CD4-positive, alpha-beta memory T cell (primary cell): ENCODE data around the gene ITPR2. TPM values are rescaled to one million over a fixed set of nuclear protein-coding genes. Genes with fewer than 3 reads are reported as not detected.

Source experiments
- CTCF ChIA-PET: fragments of 350-600 bp; sonication (Branson Sonifier 250); formaldehyde crosslinking; loops from one replicate; lab custom pipeline; 2021; ENCODE audit warnings: inconsistent platforms; ENCODE audit not compliant: partially characterized antibody; lab: Charles Lee
- POLR2A ChIA-PET: fragments of 350-600 bp; sonication (Branson Sonifier 250); formaldehyde crosslinking; loops from one replicate; lab custom pipeline; 2021; ENCODE audit not compliant: partially characterized antibody; lab: Charles Lee
- DNase-seq, 5 donors: peaks; one replicate each; pipeline versions ENCODE4 v3.0.0 to v3.0.0-alpha.2; 2020 to 2022; ENCODE audit warnings: mixed read lengths in 1 of 5
- H3K27ac ChIP-seq: one replicate; pipeline ENCODE4 v1.7.0; 2013; ENCODE audit warnings: low read depth, low read length
- H3K27me3 ChIP-seq: 2 replicates; pipeline ENCODE4 v1.7.0; 2013; ENCODE audit warnings: mild to moderate bottlenecking, low read length, moderate library complexity; ENCODE audit not compliant: insufficient read depth
- H3K36me3 ChIP-seq: 2 replicates; pipeline ENCODE4 v1.7.0; 2013; ENCODE audit warnings: mild to moderate bottlenecking, low read length, moderate library complexity; ENCODE audit not compliant: insufficient read depth
- H3K4me1 ChIP-seq: 2 replicates; pipeline ENCODE4 v1.7.0; 2013; ENCODE audit warnings: mild to moderate bottlenecking, low read length, moderate library complexity; ENCODE audit not compliant: insufficient read depth
- H3K4me3 ChIP-seq, 2 donors: one replicate each; pipeline ENCODE4 v1.7.0; 2013; ENCODE audit warnings: low read length in 2 of 2, mild to moderate bottlenecking in 1 of 2
- H3K9me3 ChIP-seq, 2 donors: one replicate each; pipeline ENCODE4 v1.7.0; 2013; ENCODE audit warnings: low read length in 2 of 2, control low read depth in 1 of 2; ENCODE audit not compliant: control insufficient read depth in 1 of 2
- H3K27ac Mint-ChIP-seq, 7 donors: one replicate each; pipeline ENCODE4 v1.8.0; 2020 to 2021; ENCODE audit warnings: mixed read lengths in 7 of 7, mild to moderate bottlenecking in 6 of 7, inconsistent platforms in 3 of 7, moderate library complexity in 3 of 7
- H3K27me3 Mint-ChIP-seq, 2 donors: one replicate each; pipeline ENCODE4 v1.8.0; 2020 to 2021; ENCODE audit warnings: mixed read lengths in 2 of 2
- H3K36me3 Mint-ChIP-seq, 2 donors: one replicate each; pipeline ENCODE4 v1.8.0; 2020 to 2021; ENCODE audit warnings: mixed read lengths in 2 of 2, inconsistent platforms in 1 of 2, mild to moderate bottlenecking in 1 of 2
- H3K4me1 Mint-ChIP-seq, 4 donors: one replicate each; pipeline ENCODE4 v1.8.0; 2020 to 2021; ENCODE audit warnings: mixed read lengths in 4 of 4, mild to moderate bottlenecking in 1 of 4
- H3K4me3 Mint-ChIP-seq, 8 donors: one replicate each; pipeline ENCODE4 v1.8.0; 2020 to 2021; ENCODE audit warnings: mixed read lengths in 8 of 8, mild to moderate bottlenecking in 7 of 8, moderate library complexity in 6 of 8, inconsistent platforms in 3 of 8
- H3K9me3 Mint-ChIP-seq, 8 donors: one replicate each; pipeline ENCODE4 v1.8.0; 2020 to 2021; ENCODE audit warnings: mixed read lengths in 8 of 8, mild to moderate bottlenecking in 5 of 8, inconsistent platforms in 3 of 8, moderate library complexity in 1 of 8
- intact Hi-C: fragments of 100-400 bp; cut with micrococcal nuclease; formaldehyde crosslinking; loops from one replicate; pipeline ENCODE4 v1.15.1; 2023
- polyA plus RNA-seq, 2 donors: library from polyadenylated mRNA; unstranded; fragments of 300-500 nt; fragmentation: Illumina TruSeq; gene quantifications; one replicate each; pipeline ENCODE4 v1.2.3, GENCODE V29; 2021
- total RNA-seq, 2 experiments: library from RNA; stranded (reverse); gene quantifications; one replicate each; pipeline ENCODE4 v1.2.3, GENCODE V29; 2021

Gene ITPR2
- total and polyA plus RNA-seq, 4 experiments from 2014 or later: 4.7 to 55.6 (median 34.1) TPM

GRCh38 chr12:26406391-26406790 is 426.6 kb downstream of the ITPR2 start:
- Histone ChIP-seq H3K36me3 (no peaks in the 10 kb centered on the region), H3K27me3 (no peaks in the 10 kb centered on the region), H3K9me3 (no peaks in the 10 kb centered on the region), H3K27ac (no peak overlapping the region), H3K4me1 (no peaks in the 10 kb centered on the region), H3K4me3 (no peak overlapping the region)
- POLR2A ChIA-PET: no interaction called here
- Mint-ChIP-seq H3K9me3 (no peaks in the 10 kb centered on the region), H3K27me3 (no peaks in the 10 kb centered on the region), H3K36me3 (peaks cover 22% of the 10 kb centered on the region in 2 donors), H3K4me1 (no peaks in the 10 kb centered on the region), H3K4me3 (no peak overlapping the region), H3K27ac (no peak overlapping the region)
- DNase-seq: no peak
- intact Hi-C loops: no loop called here
- CTCF ChIA-PET: interaction anchor here (1.2 kb wide), 1 partner anchor 9 kb away, joined by 3 read pairs; no protein-coding TSS in a partner anchor

- Mint-ChIP-seq H3K4me1 (no peaks in the 10 kb centered on the region), H3K4me3 (no peak overlapping the region), H3K27me3 (no peaks in the 10 kb centered on the region), H3K9me3 (no peaks in the 10 kb centered on the region), H3K36me3 (peaks cover 17 to 19% of the 10 kb centered on the region in 2 donors), H3K27ac (no peak overlapping the region)
- DNase-seq: no peak
- Histone ChIP-seq H3K4me1 (no peaks in the 10 kb centered on the region), H3K9me3 (no peaks in the 10 kb centered on the region), H3K36me3 (peaks cover 4% of the 10 kb centered on the region), H3K4me3 (no peak overlapping the region), H3K27ac (no peak overlapping the region), H3K27me3 (no peaks in the 10 kb centered on the region)
- ChIA-PET POLR2A (no interaction called here), CTCF (no interaction called here)
- intact Hi-C loops: no loop called here
Measured at GRCh38 chr12:26403601-26404000, 429.4 kb downstream of the ITPR2 start.

DNA sequence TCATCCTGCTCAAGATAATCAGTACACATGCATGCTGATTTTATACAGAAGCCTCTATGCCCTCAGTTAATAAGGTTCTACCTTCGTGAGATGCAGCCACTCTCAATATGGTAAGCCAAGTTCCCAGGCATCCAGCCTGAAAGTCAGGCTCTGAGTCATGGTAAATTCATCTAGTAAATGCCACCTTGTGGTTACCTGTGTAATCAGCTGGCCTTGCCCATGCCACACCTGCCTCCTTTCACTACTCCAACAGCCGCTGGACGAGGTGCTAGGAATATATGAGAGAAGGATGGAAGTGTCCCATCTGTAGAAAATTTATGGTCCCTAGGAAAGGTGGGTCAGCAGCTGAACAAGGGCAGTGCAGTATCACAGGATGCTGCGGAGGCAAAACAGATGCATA is 430.3 kb downstream of the ITPR2 start:
- CTCF ChIA-PET: no interaction called here
- Histone ChIP-seq H3K36me3 (peaks cover 5% of the 10 kb centered on the region), H3K27me3 (no peaks in the 10 kb centered on the region), H3K27ac (no peak overlapping the region), H3K4me3 (no peak overlapping the region), H3K4me1 (no peaks in the 10 kb centered on the region), H3K9me3 (no peaks in the 10 kb centered on the region)
- POLR2A ChIA-PET: no interaction called here
- H3K9me3 Mint-ChIP-seq: no peaks in the 10 kb centered on the region
- H3K4me1 Mint-ChIP-seq: no peaks in the 10 kb centered on the region
- no peak for DNase-seq
- H3K27ac Mint-ChIP-seq: no peak overlapping the region
- H3K27me3 Mint-ChIP-seq: no peaks in the 10 kb centered on the region
- peaks cover 15 to 16% of the 10 kb centered on the region in 2 donors for H3K36me3 Mint-ChIP-seq
- intact Hi-C loops: no loop called here
- H3K4me3 Mint-ChIP-seq: no peak overlapping the region

DNA sequence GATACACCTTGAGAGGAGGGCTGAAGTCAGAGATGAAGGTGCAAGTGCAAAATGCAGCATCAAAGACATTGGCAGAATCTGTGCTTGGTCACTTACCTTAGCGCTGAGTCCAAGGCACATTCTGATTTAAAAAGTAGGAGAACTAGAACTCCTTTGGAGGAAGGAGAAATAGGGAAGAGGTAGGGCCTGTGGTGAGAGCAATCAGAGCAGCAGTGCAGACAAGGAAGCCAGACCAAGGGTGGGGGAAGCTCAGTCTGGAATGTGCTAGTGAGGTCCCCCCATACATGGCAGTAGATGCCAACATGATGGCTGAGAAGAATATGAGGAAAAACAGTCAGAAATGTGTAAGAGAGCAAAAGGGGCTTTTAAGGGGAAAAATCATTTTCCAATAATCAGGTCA is 431.1 kb downstream of the ITPR2 start:
- Histone ChIP-seq H3K36me3 (peaks cover 9% of the 10 kb centered on the region), H3K4me1 (no peaks in the 10 kb centered on the region), H3K9me3 (no peaks in the 10 kb centered on the region), H3K4me3 (no peak overlapping the region), H3K27ac (no peak overlapping the region), H3K27me3 (no peaks in the 10 kb centered on the region)
- POLR2A ChIA-PET: no interaction called here
- Mint-ChIP-seq H3K27ac (no peak overlapping the region), H3K36me3 (peaks cover 11 to 13% of the 10 kb centered on the region in 2 donors), H3K4me1 (no peaks in the 10 kb centered on the region), H3K4me3 (no peak overlapping the region), H3K9me3 (no peaks in the 10 kb centered on the region), H3K27me3 (no peaks in the 10 kb centered on the region)
- no peak for DNase-seq
- intact Hi-C loops: no loop called here
- CTCF ChIA-PET: no interaction called here

DNA sequence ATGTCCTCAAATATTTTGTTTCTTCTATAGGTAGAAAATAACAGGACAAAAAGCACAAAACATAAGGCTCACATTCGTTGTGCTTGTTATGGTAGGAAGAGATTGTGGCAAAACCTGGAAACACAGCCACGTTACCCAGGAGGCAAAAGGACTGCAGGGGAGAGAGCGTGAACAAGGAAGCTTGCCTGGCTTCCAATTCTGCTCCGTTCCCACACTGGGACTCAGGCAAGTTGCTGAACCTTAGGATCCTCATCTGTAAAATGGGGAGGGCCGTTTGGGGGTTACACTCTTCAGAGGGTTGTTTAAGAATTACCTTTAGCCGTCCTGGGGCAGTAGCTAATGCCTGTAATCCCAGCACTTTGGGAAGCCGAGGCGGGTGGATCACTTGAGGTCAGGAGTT is 432.4 kb downstream of the ITPR2 start:
- no peaks in the 10 kb centered on the region for H3K27me3 Mint-ChIP-seq
- no peaks in the 10 kb centered on the region for H3K9me3 Mint-ChIP-seq
- H3K4me1 Mint-ChIP-seq: no peaks in the 10 kb centered on the region
- intact Hi-C loops: no loop called here
- no peaks in the 10 kb centered on the region for H3K27me3 ChIP-seq
- peaks cover 9% of the 10 kb centered on the region for H3K36me3 ChIP-seq
- no peak overlapping the region for H3K27ac Mint-ChIP-seq
- H3K4me3 Mint-ChIP-seq: no peak overlapping the region
- H3K27ac ChIP-seq: no peak overlapping the region
- no peak overlapping the region for H3K4me3 ChIP-seq
- ChIA-PET CTCF (no interaction called here), POLR2A (no interaction called here)
- no peaks in the 10 kb centered on the region for H3K9me3 ChIP-seq
- H3K36me3 Mint-ChIP-seq: peaks cover 10 to 12% of the 10 kb centered on the region in 2 donors
- no peaks in the 10 kb centered on the region for H3K4me1 ChIP-seq
- DNase-seq: no peak

GRCh38 chr12:26399381-26399780 is 433.6 kb downstream of the ITPR2 start:
- no peaks in the 10 kb centered on the region for H3K4me1 ChIP-seq
- no peak overlapping the region for H3K27ac ChIP-seq
- no peak overlapping the region for H3K4me3 Mint-ChIP-seq
- no peaks in the 10 kb centered on the region for H3K4me1 Mint-ChIP-seq
- POLR2A ChIA-PET: no interaction called here
- H3K27me3 ChIP-seq: no peaks in the 10 kb centered on the region
- no peak overlapping the region for H3K4me3 ChIP-seq
- peaks cover 10 to 12% of the 10 kb centered on the region in 2 donors for H3K36me3 Mint-ChIP-seq
- no peak overlapping the region for H3K27ac Mint-ChIP-seq
- no peak for DNase-seq
- H3K27me3 Mint-ChIP-seq: no peaks in the 10 kb centered on the region
- intact Hi-C loops: no loop called here
- CTCF ChIA-PET: no interaction called here
- peaks cover 15% of the 10 kb centered on the region for H3K36me3 ChIP-seq
- H3K9me3 Mint-ChIP-seq: no peaks in the 10 kb centered on the region
- H3K9me3 ChIP-seq: no peaks in the 10 kb centered on the region

- no peaks in the 10 kb centered on the region for H3K4me1 ChIP-seq
- H3K4me3 ChIP-seq: no peak overlapping the region
- intact Hi-C loops: no loop called here
- ChIA-PET POLR2A (no interaction called here), CTCF (no interaction called here)
- Mint-ChIP-seq H3K36me3 (peaks cover 25 to 28% of the 10 kb centered on the region in 2 donors), H3K9me3 (no peaks in the 10 kb centered on the region), H3K4me1 (no peaks in the 10 kb centered on the region), H3K4me3 (no peak overlapping the region), H3K27me3 (no peaks in the 10 kb centered on the region), H3K27ac (no peak overlapping the region)
- peaks cover 15% of the 10 kb centered on the region for H3K36me3 ChIP-seq
- no peak overlapping the region for H3K27ac ChIP-seq
- no peak for DNase-seq
- H3K27me3 ChIP-seq: no peaks in the 10 kb centered on the region
- no peaks in the 10 kb centered on the region for H3K9me3 ChIP-seq
Measured at GRCh38 chr12:26396402-26396801, 436.6 kb downstream of the ITPR2 start.

- no peaks in the 10 kb centered on the region for H3K4me1 Mint-ChIP-seq
Measured at GRCh38 chr12:26389343-26389742, 443.7 kb downstream of the ITPR2 start.

More at GRCh38 chr12:26389343-26389742, 443.7 kb downstream of the ITPR2 start:
- H3K27me3 ChIP-seq: no peaks in the 10 kb centered on the region
- no peak for DNase-seq
- peaks cover 70 to 76% of the 10 kb centered on the region in 2 donors for H3K36me3 Mint-ChIP-seq
- no peak overlapping the region for H3K27ac ChIP-seq
- ChIA-PET CTCF (no interaction called here), POLR2A (no interaction called here)
- H3K36me3 ChIP-seq: no peaks in the 10 kb centered on the region
- H3K27ac Mint-ChIP-seq: no peak overlapping the region
- intact Hi-C loops: no loop called here
- H3K4me1 ChIP-seq: no peaks in the 10 kb centered on the region
- no peak overlapping the region for H3K4me3 Mint-ChIP-seq
- H3K4me3 ChIP-seq: no peak overlapping the region
- no peaks in the 10 kb centered on the region for H3K27me3 Mint-ChIP-seq
- no peaks in the 10 kb centered on the region for H3K9me3 Mint-ChIP-seq
- no peaks in the 10 kb centered on the region for H3K9me3 ChIP-seq
